Measurements from ENCODE around the gene CRYGS. TPM values are rescaled to one million over a fixed set of nuclear protein-coding genes. Genes with fewer than 3 reads are reported as not detected.
"Not testable (repeated sequence)": the region's sequence is repeated elsewhere in the genome, so short reads cannot be mapped to it uniquely, and the experiment has no call there.

Gene CRYGS
- polyA plus RNA-seq, result 1 to 10 TPM; 1.4 to 5.0 TPM

DNA sequence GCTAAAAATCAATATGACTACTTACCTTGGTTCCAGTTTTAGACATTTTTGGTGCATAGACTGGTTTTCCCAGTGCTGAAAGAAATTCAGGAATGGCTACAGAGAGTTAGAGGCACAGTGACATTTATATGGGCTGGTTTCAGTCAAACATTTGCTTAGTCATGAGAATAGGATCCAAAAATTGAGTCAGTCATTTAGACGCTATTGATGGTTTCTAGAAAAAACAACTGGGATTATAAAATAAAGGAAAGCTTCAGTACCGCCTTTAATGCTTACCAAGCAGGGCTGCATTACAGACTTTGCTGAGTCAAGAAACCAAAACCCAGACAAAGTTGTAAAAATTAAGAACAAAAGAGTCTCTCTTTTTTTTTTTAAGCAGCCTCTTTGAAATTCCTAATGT is at the start of gene CRYGS:
Gene CRYGS (minus strand): TSS at position 100 of the 400 bp plus-strand sequence. CDS start 54 bp downstream, at position 46.
- Histone ChIP-seq H3K9me3 (ENCODE audit: control insufficient read depth in 2 of 2, insufficient read depth in 1 of 2, low read depth in 1 of 2, low read length in 1 of 2) (no peaks in the 10 kb centered on the region), H3K27ac (ENCODE audit: low read depth in 2 of 2, low read length in 1 of 2) (no peak within 1 kb of the TSS), H3K4me1 (ENCODE audit: control insufficient read depth in 2 of 2, insufficient read depth in 2 of 2, low read length in 1 of 2) (no peaks in the 10 kb centered on the region), H3K4me3 (ENCODE audit: low read depth in 1 of 2, low read length in 2 of 2) (no peak within 1 kb of the TSS), H3K27me3 (ENCODE audit: control insufficient read depth in 1 of 2, insufficient read depth in 2 of 2, low read length in 2 of 2) (no peaks in the 10 kb centered on the region), H3K36me3 (ENCODE audit: control insufficient read depth in 2 of 2, insufficient read depth in 2 of 2, low read length in 1 of 2) (peaks cover 0 to 2% of the 10 kb centered on the region in 2 donors)
- 51 to 68% methylated on average over 2 of the region's 2 CpGs for WGBS, 2 donors

DNA sequence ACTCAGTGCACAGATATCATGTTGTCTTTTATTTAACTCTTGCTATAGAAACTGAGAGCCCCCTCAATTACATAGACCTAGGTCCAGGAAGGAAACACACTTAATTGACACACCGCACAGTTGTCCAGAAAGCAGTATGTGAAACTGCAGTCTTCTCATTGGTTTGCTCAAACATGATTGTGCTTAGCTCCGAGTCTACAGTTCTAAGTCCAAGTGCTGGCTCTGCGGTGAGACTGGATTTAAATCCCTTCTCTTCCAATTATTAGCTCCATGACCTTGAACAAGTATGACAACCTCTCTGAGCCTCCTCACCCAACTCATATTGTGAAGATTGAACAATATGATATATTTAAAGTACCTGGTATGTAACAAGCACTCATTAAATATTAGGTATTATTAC is 49.7 kb upstream of the CRYGS start:
- Histone ChIP-seq H3K4me1 (ENCODE audit: control insufficient read depth in 2 of 2, insufficient read depth in 2 of 2, low read length in 1 of 2) (no peaks in the 10 kb centered on the region), H3K36me3 (ENCODE audit: control insufficient read depth in 2 of 2, insufficient read depth in 2 of 2, low read length in 1 of 2) (no peaks in the 10 kb centered on the region), H3K4me3 (ENCODE audit: low read depth in 1 of 2, low read length in 2 of 2) (no peak overlapping the region), H3K27ac (ENCODE audit: low read depth in 2 of 2, low read length in 1 of 2) (no peak overlapping the region), H3K9me3 (ENCODE audit: control insufficient read depth in 2 of 2, insufficient read depth in 1 of 2, low read depth in 1 of 2, low read length in 1 of 2) (no peaks in the 10 kb centered on the region), H3K27me3 (ENCODE audit: control insufficient read depth in 1 of 2, insufficient read depth in 2 of 2, low read length in 2 of 2) (no peaks in the 10 kb centered on the region)
- WGBS, 2 donors, result 64 to 90% methylated on average over 3 of the region's 3 CpGs

DNA sequence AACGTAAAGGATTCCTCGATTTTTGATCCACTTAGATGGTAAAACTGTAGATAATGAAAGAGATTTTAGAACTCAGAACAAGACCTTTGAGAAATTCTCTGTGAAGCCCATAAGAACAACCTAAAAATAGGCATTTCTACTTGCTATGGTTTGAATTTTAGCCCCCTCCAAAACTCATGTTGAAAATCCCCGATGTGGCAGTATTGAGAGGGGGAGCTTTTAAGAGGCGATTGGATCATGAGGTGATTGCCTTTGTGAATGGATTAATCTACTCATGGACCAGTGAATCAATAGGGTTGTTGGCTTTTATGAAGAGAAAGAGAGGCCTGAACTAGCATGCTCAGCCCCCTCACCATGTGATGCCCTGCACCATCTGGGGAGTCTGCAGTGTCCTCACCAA is 48.5 kb upstream of the CRYGS start:
- no peaks in the 10 kb centered on the region for H3K9me3 ChIP-seq (ENCODE audit: control insufficient read depth in 2 of 2, insufficient read depth in 1 of 2, low read depth in 1 of 2, low read length in 1 of 2)
- no peak overlapping the region for H3K27ac ChIP-seq (ENCODE audit: low read depth in 2 of 2, low read length in 1 of 2)
- no peaks in the 10 kb centered on the region for H3K36me3 ChIP-seq (ENCODE audit: control insufficient read depth in 2 of 2, insufficient read depth in 2 of 2, low read length in 1 of 2)
- 94 to 96% methylated on average over 4 of the region's 4 CpGs for WGBS, 2 donors
- no peak overlapping the region for H3K4me3 ChIP-seq (ENCODE audit: low read depth in 1 of 2, low read length in 2 of 2)
- no peaks in the 10 kb centered on the region for H3K27me3 ChIP-seq (ENCODE audit: control insufficient read depth in 1 of 2, insufficient read depth in 2 of 2, low read length in 2 of 2)
- no peaks in the 10 kb centered on the region for H3K4me1 ChIP-seq (ENCODE audit: control insufficient read depth in 2 of 2, insufficient read depth in 2 of 2, low read length in 1 of 2)

DNA sequence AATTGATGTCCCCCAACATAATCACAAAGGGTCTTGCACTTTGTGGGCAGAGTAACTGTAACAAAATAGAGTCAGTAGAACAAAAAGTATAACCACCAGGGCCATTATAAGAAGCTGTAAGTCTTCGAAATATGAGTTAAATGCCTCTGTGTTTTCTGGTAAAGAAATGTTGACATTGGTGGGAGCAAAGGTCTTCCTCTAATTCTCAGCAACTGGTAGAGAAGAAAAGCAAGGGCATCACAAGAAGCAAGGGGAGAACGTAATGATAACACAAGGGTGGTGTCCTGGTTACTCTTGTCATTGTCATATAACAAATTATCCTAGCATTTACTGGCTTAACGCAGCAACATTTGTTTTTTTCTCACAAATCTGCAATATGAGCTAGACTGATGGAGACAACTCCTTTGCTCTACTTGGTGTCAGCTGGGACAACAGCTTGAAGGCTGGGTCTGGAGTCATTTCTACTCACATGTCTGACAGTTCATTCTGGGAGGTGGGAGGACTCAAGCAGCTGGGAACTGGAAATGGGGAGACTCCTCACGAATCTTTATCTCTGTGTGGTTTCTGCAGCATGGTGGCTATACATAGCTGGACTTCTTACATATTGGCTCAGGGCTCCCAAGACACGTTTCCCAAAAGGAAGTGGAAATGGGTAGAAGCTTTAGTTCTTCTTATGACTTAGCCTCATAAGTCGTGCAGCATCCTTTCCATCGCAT is 46.6 kb upstream of the CRYGS start:
- Histone ChIP-seq H3K4me3 (ENCODE audit: low read depth in 1 of 2, low read length in 2 of 2) (no peak overlapping the region), H3K27me3 (ENCODE audit: control insufficient read depth in 1 of 2, insufficient read depth in 2 of 2, low read length in 2 of 2) (no peaks in the 10 kb centered on the region), H3K4me1 (ENCODE audit: control insufficient read depth in 2 of 2, insufficient read depth in 2 of 2, low read length in 1 of 2) (no peaks in the 10 kb centered on the region), H3K36me3 (ENCODE audit: control insufficient read depth in 2 of 2, insufficient read depth in 2 of 2, low read length in 1 of 2) (peaks cover under 1 to 3% of the 10 kb centered on the region in 2 donors), H3K9me3 (ENCODE audit: control insufficient read depth in 2 of 2, insufficient read depth in 1 of 2, low read depth in 1 of 2, low read length in 1 of 2) (no peaks in the 10 kb centered on the region), H3K27ac (ENCODE audit: low read depth in 2 of 2, low read length in 1 of 2) (no peak overlapping the region)
- 79 to 82% methylated on average over 7 of the region's 7 CpGs for WGBS, 2 donors

DNA sequence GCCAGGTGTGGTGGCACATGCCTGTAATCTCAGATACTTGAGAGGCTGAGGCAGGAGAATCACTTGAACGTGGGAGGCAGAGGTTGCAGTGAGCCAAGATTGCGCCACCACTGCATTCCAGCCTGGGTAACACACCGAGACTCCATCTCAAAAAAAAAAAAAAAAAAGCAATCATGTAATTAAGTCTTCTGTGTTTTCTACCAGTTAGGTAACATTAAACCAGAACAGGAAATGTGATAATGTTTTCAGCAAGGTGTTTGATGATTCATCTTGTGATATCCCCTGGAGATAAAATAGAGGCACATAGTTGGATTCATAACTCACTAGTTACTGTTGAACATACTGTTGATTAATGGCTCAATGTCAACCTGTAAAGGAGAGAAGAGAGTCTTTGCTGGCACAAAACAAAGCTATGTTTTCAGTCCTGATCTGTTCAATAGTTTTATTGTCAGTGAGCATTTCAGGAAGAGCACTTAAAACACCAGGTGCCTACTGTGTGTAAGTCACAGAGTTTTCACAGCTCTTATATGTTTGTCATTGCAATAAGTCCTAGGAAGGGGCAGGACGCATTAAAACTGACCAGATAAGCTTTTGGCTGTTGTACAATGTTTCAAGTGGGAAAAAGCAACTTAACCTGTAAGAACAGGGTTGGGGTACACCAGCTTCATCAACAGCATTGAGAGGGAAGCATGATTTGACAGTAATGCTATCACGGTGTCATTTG is 45.8 kb upstream of the CRYGS start:
- Histone ChIP-seq H3K9me3 (ENCODE audit: control insufficient read depth in 2 of 2, insufficient read depth in 1 of 2, low read depth in 1 of 2, low read length in 1 of 2) (no peaks in the 10 kb centered on the region), H3K36me3 (ENCODE audit: control insufficient read depth in 2 of 2, insufficient read depth in 2 of 2, low read length in 1 of 2) (peaks cover 3 to 6% of the 10 kb centered on the region in 2 donors), H3K27ac (ENCODE audit: low read depth in 2 of 2, low read length in 1 of 2) (peak overlapping the region in 1 of 2 donors; percentile 17), H3K27me3 (ENCODE audit: control insufficient read depth in 1 of 2, insufficient read depth in 2 of 2, low read length in 2 of 2) (no peaks in the 10 kb centered on the region), H3K4me3 (ENCODE audit: low read depth in 1 of 2, low read length in 2 of 2) (no peak overlapping the region), H3K4me1 (ENCODE audit: control insufficient read depth in 2 of 2, insufficient read depth in 2 of 2, low read length in 1 of 2) (no peaks in the 10 kb centered on the region)
- 45 to 50% methylated on average over 5 of the region's 5 CpGs for WGBS, 2 donors

- WGBS, 2 donors, result 48 to 63% methylated on average over 3 of the region's 3 CpGs
These were observed 44.9 kb upstream of the CRYGS start for GRCh38 chr3:186589121-186589520.

GRCh38 chr3:186588632-186589031 is 44.5 kb upstream of the CRYGS start:
- 43 to 57% methylated on average over 2 of the region's 2 CpGs for WGBS, 2 donors
- no peak overlapping the region for H3K4me3 ChIP-seq (ENCODE audit: low read depth in 1 of 2, low read length in 2 of 2)
- no peak overlapping the region for H3K27ac ChIP-seq (ENCODE audit: low read depth in 2 of 2, low read length in 1 of 2)
- no peaks in the 10 kb centered on the region for H3K27me3 ChIP-seq (ENCODE audit: control insufficient read depth in 1 of 2, insufficient read depth in 2 of 2, low read length in 2 of 2)
- H3K36me3 ChIP-seq (ENCODE audit: control insufficient read depth in 2 of 2, insufficient read depth in 2 of 2, low read length in 1 of 2), result peaks cover 8 to 14% of the 10 kb centered on the region in 2 donors
- H3K4me1 ChIP-seq (ENCODE audit: control insufficient read depth in 2 of 2, insufficient read depth in 2 of 2, low read length in 1 of 2), result no peaks in the 10 kb centered on the region
- H3K9me3 ChIP-seq (ENCODE audit: control insufficient read depth in 2 of 2, insufficient read depth in 1 of 2, low read depth in 1 of 2, low read length in 1 of 2), result no peaks in the 10 kb centered on the region

More at GRCh38 chr3:186589121-186589520, 44.9 kb upstream of the CRYGS start:
- Histone ChIP-seq H3K27ac (ENCODE audit: low read depth in 2 of 2, low read length in 1 of 2) (no peak overlapping the region), H3K9me3 (ENCODE audit: control insufficient read depth in 2 of 2, insufficient read depth in 1 of 2, low read depth in 1 of 2, low read length in 1 of 2) (no peaks in the 10 kb centered on the region), H3K4me3 (ENCODE audit: low read depth in 1 of 2, low read length in 2 of 2) (no peak overlapping the region), H3K4me1 (ENCODE audit: control insufficient read depth in 2 of 2, insufficient read depth in 2 of 2, low read length in 1 of 2) (no peaks in the 10 kb centered on the region), H3K36me3 (ENCODE audit: control insufficient read depth in 2 of 2, insufficient read depth in 2 of 2, low read length in 1 of 2) (peaks cover 5 to 11% of the 10 kb centered on the region in 2 donors), H3K27me3 (ENCODE audit: control insufficient read depth in 1 of 2, insufficient read depth in 2 of 2, low read length in 2 of 2) (no peaks in the 10 kb centered on the region)

DNA sequence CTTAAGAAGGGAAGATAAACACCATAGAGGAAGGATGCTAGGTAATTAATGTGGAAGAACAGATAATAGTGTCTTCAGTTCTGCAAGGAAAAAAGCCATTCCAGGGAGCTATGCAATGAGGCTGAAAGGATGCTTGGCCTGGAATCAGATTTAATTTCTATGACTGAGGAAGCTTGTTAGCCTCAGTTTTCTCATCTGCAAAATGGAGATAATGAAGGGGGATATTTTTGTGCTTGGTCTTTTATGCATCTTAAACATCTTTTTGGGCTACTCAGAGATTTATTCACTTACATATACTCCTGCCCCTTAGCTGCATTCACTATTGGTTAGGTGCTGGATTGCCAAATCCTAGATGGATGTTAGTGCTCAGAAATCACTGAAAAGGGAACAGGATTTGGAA is 43.0 kb upstream of the CRYGS start:
- H3K4me3 ChIP-seq (ENCODE audit: low read depth in 1 of 2, low read length in 2 of 2), result no peak overlapping the region
- peaks cover 12 to 18% of the 10 kb centered on the region in 2 donors for H3K36me3 ChIP-seq (ENCODE audit: control insufficient read depth in 2 of 2, insufficient read depth in 2 of 2, low read length in 1 of 2)
- no peak overlapping the region for H3K27ac ChIP-seq (ENCODE audit: low read depth in 2 of 2, low read length in 1 of 2)
- H3K9me3 ChIP-seq (ENCODE audit: control insufficient read depth in 2 of 2, insufficient read depth in 1 of 2, low read depth in 1 of 2, low read length in 1 of 2), result no peaks in the 10 kb centered on the region
- H3K4me1 ChIP-seq (ENCODE audit: control insufficient read depth in 2 of 2, insufficient read depth in 2 of 2, low read length in 1 of 2), result no peaks in the 10 kb centered on the region
- H3K27me3 ChIP-seq (ENCODE audit: control insufficient read depth in 1 of 2, insufficient read depth in 2 of 2, low read length in 2 of 2), result no peaks in the 10 kb centered on the region

DNA sequence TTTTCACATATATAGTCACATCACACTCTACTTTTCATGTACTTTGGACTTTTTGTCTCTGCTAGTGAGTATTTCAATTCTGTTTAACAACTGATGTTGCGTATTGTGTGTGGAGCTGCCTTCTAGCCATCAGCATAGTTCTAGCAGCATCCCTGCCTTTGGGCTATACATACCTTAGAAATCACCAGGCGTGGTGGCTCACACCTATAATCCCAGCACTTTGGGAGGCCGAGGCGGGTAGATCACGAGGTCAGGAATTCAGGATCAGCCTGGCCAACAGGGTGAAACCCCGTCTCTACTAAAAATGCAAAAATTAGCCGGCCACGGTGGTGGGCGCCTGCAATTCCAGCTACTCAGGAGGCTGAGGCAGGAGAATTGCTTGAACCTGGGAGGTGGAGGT is 42.1 kb upstream of the CRYGS start:
- not testable (repeated sequence) for H3K27me3 ChIP-seq (ENCODE audit: control insufficient read depth in 1 of 2, insufficient read depth in 2 of 2, low read length in 2 of 2); H3K9me3 ChIP-seq (ENCODE audit: control insufficient read depth in 2 of 2, insufficient read depth in 1 of 2, low read depth in 1 of 2, low read length in 1 of 2); H3K27ac ChIP-seq (ENCODE audit: low read depth in 2 of 2, low read length in 1 of 2); H3K4me3 ChIP-seq (ENCODE audit: low read depth in 1 of 2, low read length in 2 of 2); H3K4me1 ChIP-seq (ENCODE audit: control insufficient read depth in 2 of 2, insufficient read depth in 2 of 2, low read length in 1 of 2)
- peaks cover 14 to 19% of the 10 kb centered on the region in 2 donors for H3K36me3 ChIP-seq (ENCODE audit: control insufficient read depth in 2 of 2, insufficient read depth in 2 of 2, low read length in 1 of 2)
- WGBS, 2 donors, result 82 to 93% methylated on average over 9 of the region's 9 CpGs

Data from esophagus (tissue), 2 donors.